HG02943 (cell line): Measurements from ENCODE around the gene IL18.
"Not testable (repeated sequence)": the region's sequence is repeated elsewhere in the genome, so short reads cannot be mapped to it uniquely, and the experiment has no call there.

Experiments
- ATAC-seq: cut with Tn5 transposase; IDR thresholded peaks from one replicate; pipeline ENCODE4 v1.9.1; 2021; ENCODE audit warnings: mild to moderate bottlenecking, low read depth, moderate library complexity; ENCODE audit not compliant: unreplicated experiment

IL18 gene

GRCh38 chr11:112163875-112164685, at the start of gene IL18:
TSS of gene IL18 (minus strand) at chr11:112164094. CDS start at chr11:112155053, 9,041 bp downstream.
- ATAC-seq, result no peak

- no peak for ATAC-seq
Measured at GRCh38 chr11:112212710-112213109, 48.8 kb upstream of the IL18 start.

GRCh38 chr11:112212290-112212689, 48.4 kb upstream of the IL18 start:
- no peak for ATAC-seq

- ATAC-seq, result no peak
Measured at GRCh38 chr11:112211536-112211935, 47.6 kb upstream of the IL18 start.

- ATAC-seq, result no peak
Measured at GRCh38 chr11:112210890-112211289, 47.0 kb upstream of the IL18 start.

GRCh38 chr11:112206071-112206470, 42.2 kb upstream of the IL18 start:
- ATAC-seq, result no peak

GRCh38 chr11:112200252-112200651, 36.4 kb upstream of the IL18 start:
- ATAC-seq, result no peak

GRCh38 chr11:112199101-112199500, 35.2 kb upstream of the IL18 start:
- ATAC-seq, result not testable (repeated sequence)

- ATAC-seq, result no peak
Measured at GRCh38 chr11:112196519-112197087, 32.7 kb upstream of the IL18 start.

- ATAC-seq, result no peak
Measured at GRCh38 chr11:112195951-112196351, 32.1 kb upstream of the IL18 start.

GRCh38 chr11:112195113-112195512, 31.2 kb upstream of the IL18 start:
- ATAC-seq, result not testable (repeated sequence)

GRCh38 chr11:112186304-112186703, 22.4 kb upstream of the IL18 start:
- ATAC-seq, result no peak

- no peak for ATAC-seq
Measured at GRCh38 chr11:112185883-112186282, 22.0 kb upstream of the IL18 start.

GRCh38 chr11:112182867-112183266, 19.0 kb upstream of the IL18 start:
- no peak for ATAC-seq

- peak; percentile 76 for ATAC-seq
Measured at GRCh38 chr11:112179601-112180000, 15.7 kb upstream of the IL18 start.

- ATAC-seq, result no peak
Measured at GRCh38 chr11:112178936-112179335, 15.0 kb upstream of the IL18 start.

GRCh38 chr11:112178428-112178827, 14.5 kb upstream of the IL18 start:
- ATAC-seq, result no peak

GRCh38 chr11:112177589-112177988, 13.7 kb upstream of the IL18 start:
- ATAC-seq, result no peak

- no peak for ATAC-seq
Measured at GRCh38 chr11:112176077-112176476, 12.2 kb upstream of the IL18 start.

GRCh38 chr11:112175599-112175952, 11.7 kb upstream of the IL18 start:
- no peak for ATAC-seq

- ATAC-seq, result no peak
Measured at GRCh38 chr11:112174789-112175598, 11.1 kb upstream of the IL18 start, which contains the start of gene BCO2. TSS of gene BCO2 (plus strand) at chr11:112175512. CDS start at chr11:112175602, 90 bp downstream.
